ENCODE data around the gene ZC3H18. TPM values are rescaled to one million over a fixed set of nuclear protein-coding genes. Genes with fewer than 3 reads are reported as not detected.
A peak's percentile ranks its signal among the peaks of the same experiment; 100 is the strongest.

The ZC3H18 gene
- total RNA-seq, 5 donors from 2014 or later (not counting 1 experiment from before 2014, with no cell fraction given): 87.0 to 111 (median 91.5) TPM

GRCh38 chr16:88581033-88581432 is 10.8 kb downstream of the ZC3H18 start:
- no peak for DNase-seq
- no peaks in the 10 kb centered on the region for H3K9me3 ChIP-seq
- no peak overlapping the region for H3K27ac ChIP-seq (ENCODE audit: low read length)
- 100% methylated on average over 2 of the region's 4 CpGs for WGBS (ENCODE audit: insufficient coverage)
- POLR2A ChIA-PET: no interaction called here
- Mint-ChIP-seq H3K4me1 (peaks cover 53 to 66% (median 65%) of the 10 kb centered on the region in 3 donors), H3K27me3 (no peaks in the 10 kb centered on the region), H3K27ac (no peak overlapping the region), H3K4me3 (no peak overlapping the region), H3K9me3 (no peaks in the 10 kb centered on the region), H3K36me3 (peaks cover 35% of the 10 kb centered on the region)
- H3K4me1 ChIP-seq (ENCODE audit: control insufficient read depth in 1 of 2, extremely low read depth in 1 of 2, insufficient read depth in 2 of 2, low read length in 2 of 2): peaks cover 0 to 42% of the 10 kb centered on the region in 2 experiments
- no peaks in the 10 kb centered on the region for H3K27me3 ChIP-seq (replicated peaks in 1 of 2; ENCODE audit: control insufficient read depth in 2 of 2, extremely low read depth in 1 of 2, insufficient read depth in 2 of 2, low read length in 1 of 2)
- H3K36me3 ChIP-seq (ENCODE audit: control insufficient read depth in 2 of 2, extremely low read depth in 1 of 2, insufficient read depth in 1 of 2, low read length in 1 of 2): peaks cover 25 to 72% of the 10 kb centered on the region in 2 donors
- H3K4me3 ChIP-seq (ENCODE audit: control insufficient read depth in 1 of 2, extremely low read depth in 1 of 2, low read length in 1 of 2): no peak overlapping the region
- ATAC-seq (replicated peaks in 1 of 4): no peak
- CTCF ChIA-PET: no interaction called here

DNA sequence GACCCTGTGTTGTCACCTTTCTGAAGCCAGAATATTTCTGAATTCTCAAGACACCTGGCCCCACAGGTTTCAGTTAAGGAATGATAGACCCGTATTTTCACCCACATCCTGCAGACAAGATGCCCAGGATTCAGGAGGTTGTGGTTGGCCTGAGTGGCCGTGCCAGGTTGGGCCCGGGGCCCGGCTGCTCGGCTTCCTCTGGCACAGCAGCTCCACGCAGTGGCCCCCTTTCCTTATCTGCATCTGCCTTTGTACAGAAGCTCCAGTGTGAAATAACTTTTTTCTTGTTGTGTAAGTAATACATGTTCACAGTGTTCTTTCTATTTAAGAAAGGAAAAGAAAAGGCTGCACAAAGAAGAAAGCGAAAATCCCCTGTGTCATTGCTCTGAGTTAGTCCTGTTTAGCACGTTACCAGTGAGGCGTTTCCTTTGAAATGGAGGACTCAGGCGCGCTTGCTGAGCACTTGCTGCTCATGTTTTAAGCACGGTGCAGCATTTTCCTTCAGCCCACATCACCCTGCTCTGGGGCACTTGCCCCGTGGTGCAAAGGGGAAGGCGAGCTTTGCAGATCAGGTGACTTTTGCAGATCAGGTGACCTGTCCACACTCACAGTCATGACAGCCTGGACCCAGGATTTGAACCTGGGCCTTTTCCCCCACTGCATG is 12.8 kb downstream of the ZC3H18 start:
- Histone ChIP-seq H3K36me3 (ENCODE audit: control insufficient read depth in 2 of 2, extremely low read depth in 1 of 2, insufficient read depth in 1 of 2, low read length in 1 of 2) (peaks cover 15 to 71% of the 10 kb centered on the region in 2 donors), H3K4me3 (ENCODE audit: control insufficient read depth in 1 of 2, extremely low read depth in 1 of 2, low read length in 1 of 2) (no peak overlapping the region), H3K4me1 (ENCODE audit: control insufficient read depth in 1 of 2, extremely low read depth in 1 of 2, insufficient read depth in 2 of 2, low read length in 2 of 2) (peaks cover 0 to 38% of the 10 kb centered on the region in 2 experiments), H3K9me3 (no peaks in the 10 kb centered on the region), H3K27me3 (replicated peaks in 1 of 2; ENCODE audit: control insufficient read depth in 2 of 2, extremely low read depth in 1 of 2, insufficient read depth in 2 of 2, low read length in 1 of 2) (no peaks in the 10 kb centered on the region), H3K27ac (ENCODE audit: low read length) (no peak overlapping the region)
- peak overlapping the region; percentile 23 to 28 for H3K27ac Mint-ChIP-seq
- H3K4me1 Mint-ChIP-seq: peaks cover 43 to 62% (median 55%) of the 10 kb centered on the region in 3 donors
- no peaks in the 10 kb centered on the region for H3K9me3 Mint-ChIP-seq
- H3K27me3 Mint-ChIP-seq: no peaks in the 10 kb centered on the region
- ChIA-PET POLR2A (no interaction called here), CTCF (no interaction called here)
- WGBS (ENCODE audit: insufficient coverage): 87% methylated on average over 12 of the region's 14 CpGs
- DNase-seq (no peak), ATAC-seq (replicated peaks in 1 of 4) (peak in 2 of 4 experiments; percentile 19 to 28)
- H3K4me3 Mint-ChIP-seq: no peak overlapping the region
- H3K36me3 Mint-ChIP-seq: peaks cover 43% of the 10 kb centered on the region

- H3K36me3 ChIP-seq (ENCODE audit: control insufficient read depth in 2 of 2, extremely low read depth in 1 of 2, insufficient read depth in 1 of 2, low read length in 1 of 2): peaks cover 25 to 75% of the 10 kb centered on the region in 2 donors
- H3K4me1 ChIP-seq (ENCODE audit: control insufficient read depth in 1 of 2, extremely low read depth in 1 of 2, insufficient read depth in 2 of 2, low read length in 2 of 2): peaks cover 0 to 38% of the 10 kb centered on the region in 2 experiments
- H3K9me3 Mint-ChIP-seq: no peaks in the 10 kb centered on the region
- no peaks in the 10 kb centered on the region for H3K9me3 ChIP-seq
- ATAC-seq (replicated peaks in 1 of 4) (no peak), DNase-seq (no peak)
- H3K4me3 ChIP-seq (ENCODE audit: control insufficient read depth in 1 of 2, extremely low read depth in 1 of 2, low read length in 1 of 2): no peak overlapping the region
- POLR2A ChIA-PET: no interaction called here
- H3K4me1 Mint-ChIP-seq: peaks cover 47 to 63% (median 52%) of the 10 kb centered on the region in 3 donors
- WGBS (ENCODE audit: insufficient coverage): no CpG with 5 or more reads among the region's 6 CpGs
- H3K27me3 Mint-ChIP-seq: no peaks in the 10 kb centered on the region
- no peak overlapping the region for H3K27ac ChIP-seq (ENCODE audit: low read length)
- peak overlapping the region in 1 of 2 donors; percentile 21 for H3K27ac Mint-ChIP-seq
- no peak overlapping the region for H3K4me3 Mint-ChIP-seq
- no peaks in the 10 kb centered on the region for H3K27me3 ChIP-seq (replicated peaks in 1 of 2; ENCODE audit: control insufficient read depth in 2 of 2, extremely low read depth in 1 of 2, insufficient read depth in 2 of 2, low read length in 1 of 2)
- H3K36me3 Mint-ChIP-seq: peaks cover 47% of the 10 kb centered on the region
- CTCF ChIA-PET: interaction anchor here in 1 of 2 donors (0.6 kb wide), 1 partner anchor 27 kb away, joined by 3 read pairs; no protein-coding TSS in a partner anchor
Observed at GRCh38 chr16:88584676-88585075, 14.5 kb downstream of the ZC3H18 start.

DNA sequence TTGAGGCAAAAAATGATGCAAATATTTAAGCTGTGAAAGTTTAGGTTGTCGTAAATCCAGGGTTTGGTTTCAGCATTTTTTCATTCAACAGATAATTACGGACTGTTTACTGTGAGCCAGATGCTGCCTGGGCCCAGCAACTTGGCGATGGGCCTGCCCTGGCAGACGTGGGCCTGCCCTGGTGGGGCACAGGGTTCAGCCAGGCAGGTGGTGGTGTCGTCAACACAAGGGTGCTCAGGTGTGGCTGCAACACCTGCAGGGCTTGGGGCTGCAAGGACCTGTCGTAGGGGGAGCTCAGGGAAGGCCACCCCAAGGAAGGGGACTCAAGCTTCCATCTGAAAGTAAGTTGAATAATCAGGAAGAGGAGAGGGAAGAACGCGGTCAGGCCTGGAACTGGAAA is 15.1 kb downstream of the ZC3H18 start:
- peaks cover 49% of the 10 kb centered on the region for H3K36me3 Mint-ChIP-seq
- no peak overlapping the region for H3K4me3 Mint-ChIP-seq
- Histone ChIP-seq H3K27me3 (replicated peaks in 1 of 2; ENCODE audit: control insufficient read depth in 2 of 2, extremely low read depth in 1 of 2, insufficient read depth in 2 of 2, low read length in 1 of 2) (no peaks in the 10 kb centered on the region), H3K4me3 (ENCODE audit: control insufficient read depth in 1 of 2, extremely low read depth in 1 of 2, low read length in 1 of 2) (no peak overlapping the region), H3K27ac (ENCODE audit: low read length) (no peak overlapping the region), H3K36me3 (ENCODE audit: control insufficient read depth in 2 of 2, extremely low read depth in 1 of 2, insufficient read depth in 1 of 2, low read length in 1 of 2) (peaks cover 29 to 73% of the 10 kb centered on the region in 2 donors), H3K4me1 (ENCODE audit: control insufficient read depth in 1 of 2, extremely low read depth in 1 of 2, insufficient read depth in 2 of 2, low read length in 2 of 2) (peaks cover 0 to 38% of the 10 kb centered on the region in 2 experiments), H3K9me3 (no peaks in the 10 kb centered on the region)
- H3K27me3 Mint-ChIP-seq: no peaks in the 10 kb centered on the region
- H3K9me3 Mint-ChIP-seq: no peaks in the 10 kb centered on the region
- H3K4me1 Mint-ChIP-seq: peaks cover 47 to 63% (median 53%) of the 10 kb centered on the region in 3 donors
- ATAC-seq (replicated peaks in 1 of 4) (no peak), DNase-seq (no peak)
- POLR2A ChIA-PET: no interaction called here
- H3K27ac Mint-ChIP-seq: peak overlapping the region in 1 of 2 donors; percentile 77
- CTCF ChIA-PET: interaction anchor here in 1 of 2 donors (0.6 kb wide), 1 partner anchor 87 kb away, joined by 3 read pairs; no protein-coding TSS in a partner anchor
- 95% methylated on average over 6 of the region's 8 CpGs for WGBS (ENCODE audit: insufficient coverage)

- CTCF ChIA-PET: no interaction called here
Observed at GRCh38 chr16:88585927-88586581, 15.9 kb downstream of the ZC3H18 start.

GRCh38 chr16:88588148-88588547 is 17.9 kb downstream of the ZC3H18 start:
- CTCF ChIA-PET: no interaction called here
- Histone ChIP-seq H3K9me3 (no peaks in the 10 kb centered on the region), H3K4me3 (ENCODE audit: control insufficient read depth in 1 of 2, extremely low read depth in 1 of 2, low read length in 1 of 2) (no peak overlapping the region), H3K27me3 (replicated peaks in 1 of 2; ENCODE audit: control insufficient read depth in 2 of 2, extremely low read depth in 1 of 2, insufficient read depth in 2 of 2, low read length in 1 of 2) (no peaks in the 10 kb centered on the region), H3K27ac (ENCODE audit: low read length) (peak overlapping the region; percentile 44), H3K4me1 (ENCODE audit: control insufficient read depth in 1 of 2, extremely low read depth in 1 of 2, insufficient read depth in 2 of 2, low read length in 2 of 2) (peaks cover 0 to 38% of the 10 kb centered on the region in 2 experiments), H3K36me3 (ENCODE audit: control insufficient read depth in 2 of 2, extremely low read depth in 1 of 2, insufficient read depth in 1 of 2, low read length in 1 of 2) (peaks cover 25 to 61% of the 10 kb centered on the region in 2 donors)
- POLR2A ChIA-PET: no interaction called here
- Mint-ChIP-seq H3K27ac (peak overlapping the region; percentile 66 to 88), H3K4me3 (no peak overlapping the region), H3K36me3 (peaks cover 47% of the 10 kb centered on the region), H3K4me1 (peaks cover 40 to 55% (median 47%) of the 10 kb centered on the region in 3 donors), H3K27me3 (no peaks in the 10 kb centered on the region), H3K9me3 (no peaks in the 10 kb centered on the region)
- ATAC-seq (replicated peaks in 1 of 4) (no peak), DNase-seq (no peak)
- WGBS (ENCODE audit: insufficient coverage): 100% methylated on average over 3 of the region's 4 CpGs

More at GRCh38 chr16:88585927-88586581, 15.9 kb downstream of the ZC3H18 start:
- no peaks in the 10 kb centered on the region for H3K9me3 ChIP-seq
- ATAC-seq (replicated peaks in 1 of 4) (no peak), DNase-seq (no peak)
- H3K4me3 Mint-ChIP-seq: no peak overlapping the region
- peaks cover 27 to 69% of the 10 kb centered on the region in 2 donors for H3K36me3 ChIP-seq (ENCODE audit: control insufficient read depth in 2 of 2, extremely low read depth in 1 of 2, insufficient read depth in 1 of 2, low read length in 1 of 2)
- POLR2A ChIA-PET: no interaction called here
- H3K36me3 Mint-ChIP-seq: peaks cover 44% of the 10 kb centered on the region
- H3K27ac Mint-ChIP-seq: no peak overlapping the region
- H3K4me1 ChIP-seq (ENCODE audit: control insufficient read depth in 1 of 2, extremely low read depth in 1 of 2, insufficient read depth in 2 of 2, low read length in 2 of 2): peaks cover 0 to 38% of the 10 kb centered on the region in 2 experiments
- H3K4me3 ChIP-seq (ENCODE audit: control insufficient read depth in 1 of 2, extremely low read depth in 1 of 2, low read length in 1 of 2): no peak overlapping the region
- no peaks in the 10 kb centered on the region for H3K27me3 ChIP-seq (replicated peaks in 1 of 2; ENCODE audit: control insufficient read depth in 2 of 2, extremely low read depth in 1 of 2, insufficient read depth in 2 of 2, low read length in 1 of 2)
- H3K27me3 Mint-ChIP-seq: no peaks in the 10 kb centered on the region
- H3K27ac ChIP-seq (ENCODE audit: low read length): no peak overlapping the region
- H3K9me3 Mint-ChIP-seq: no peaks in the 10 kb centered on the region
- peaks cover 40 to 55% (median 48%) of the 10 kb centered on the region in 3 donors for H3K4me1 Mint-ChIP-seq
- 97% methylated on average over 6 of the region's 13 CpGs for WGBS (ENCODE audit: insufficient coverage)

Data from T-cell (primary cell).